ENCODE results near the gene C2orf69. TPM values are rescaled to one million over a fixed set of nuclear protein-coding genes. Genes with fewer than 3 reads are reported as not detected.

C2orf69 gene
- total and polyA plus RNA-seq, 2 donors from 2014 or later, result 4.9 to 11.5 TPM

- FAIRE-seq (no peak), DNase-seq (no peak)
- Histone ChIP-seq H3K36me3 (ENCODE audit: control insufficient read depth in 2 of 3, insufficient read depth in 3 of 3, low read length in 3 of 3) (peaks cover 8 to 28% (median 17%) of the 10 kb centered on the region in 3 donors), H3K4me1 (ENCODE audit: control insufficient read depth in 2 of 3, insufficient read depth in 2 of 3, low read depth in 1 of 3, low read length in 3 of 3) (peaks cover 0 to 2% (median 0%) of the 10 kb centered on the region in 3 donors), H3K9ac (ENCODE audit: low read length in 3 of 3) (no peak overlapping the region), H3K9me3 (ENCODE audit: control insufficient read depth in 2 of 3, insufficient read depth in 1 of 3, low read length in 3 of 3) (no peaks in the 10 kb centered on the region), H3K4me3 (ENCODE audit: low read length in 3 of 3) (no peak overlapping the region), H3K27ac (ENCODE audit: low read depth in 2 of 2, low read length in 2 of 2) (no peak overlapping the region), H3K27me3 (ENCODE audit: control insufficient read depth, insufficient read depth, low read length) (no peaks in the 10 kb centered on the region)
- TF ChIP-seq CTCF (IDR thresholded peaks at IDR 0.05; ENCODE audit: borderline replicate concordance, extremely low read depth, insufficient read depth), result no peak
- intact Hi-C loops (cut with DNase I), result no loop called here
These were observed 35.1 kb downstream of the C2orf69 start for GRCh38 chr2:199946196-199946595.

- FAIRE-seq (no peak), DNase-seq (no peak)
- H3K4me3 ChIP-seq (ENCODE audit: low read length in 3 of 3), result no peak overlapping the region
- H3K27me3 ChIP-seq (ENCODE audit: control insufficient read depth, insufficient read depth, low read length), result no peaks in the 10 kb centered on the region
- H3K27ac ChIP-seq (ENCODE audit: low read depth in 2 of 2, low read length in 2 of 2), result no peak overlapping the region
- no peak overlapping the region for H3K9ac ChIP-seq (ENCODE audit: low read length in 3 of 3)
- H3K4me1 ChIP-seq (ENCODE audit: control insufficient read depth in 2 of 3, insufficient read depth in 2 of 3, low read depth in 1 of 3, low read length in 3 of 3), result peaks cover 0 to 2% (median 0%) of the 10 kb centered on the region in 3 donors
- peaks cover 8 to 28% (median 17%) of the 10 kb centered on the region in 3 donors for H3K36me3 ChIP-seq (ENCODE audit: control insufficient read depth in 2 of 3, insufficient read depth in 3 of 3, low read length in 3 of 3)
- TF ChIP-seq CTCF (IDR thresholded peaks at IDR 0.05; ENCODE audit: borderline replicate concordance, extremely low read depth, insufficient read depth), result no peak
- intact Hi-C loops (cut with DNase I), result no loop called here
- H3K9me3 ChIP-seq (ENCODE audit: control insufficient read depth in 2 of 3, insufficient read depth in 1 of 3, low read length in 3 of 3), result no peaks in the 10 kb centered on the region
These were observed 35.7 kb downstream of the C2orf69 start for GRCh38 chr2:199946836-199947235.

- Histone ChIP-seq H3K4me3 (ENCODE audit: low read length in 3 of 3) (no peak overlapping the region), H3K36me3 (ENCODE audit: control insufficient read depth in 2 of 3, insufficient read depth in 3 of 3, low read length in 3 of 3) (peaks cover 3 to 18% (median 10%) of the 10 kb centered on the region in 3 donors), H3K9ac (ENCODE audit: low read length in 3 of 3) (no peak overlapping the region), H3K27ac (ENCODE audit: low read depth in 2 of 2, low read length in 2 of 2) (no peak overlapping the region), H3K27me3 (ENCODE audit: control insufficient read depth, insufficient read depth, low read length) (no peaks in the 10 kb centered on the region), H3K9me3 (ENCODE audit: control insufficient read depth in 2 of 3, insufficient read depth in 1 of 3, low read length in 3 of 3) (no peaks in the 10 kb centered on the region), H3K4me1 (ENCODE audit: control insufficient read depth in 2 of 3, insufficient read depth in 2 of 3, low read depth in 1 of 3, low read length in 3 of 3) (peaks cover 0 to 4% (median 0%) of the 10 kb centered on the region in 3 donors)
- DNase-seq, result no peak
- intact Hi-C loops (cut with DNase I), result no loop called here
- TF ChIP-seq CTCF (IDR thresholded peaks at IDR 0.05; ENCODE audit: borderline replicate concordance, extremely low read depth, insufficient read depth), result no peak
- FAIRE-seq, result no peak
These were observed 39.3 kb downstream of the C2orf69 start for GRCh38 chr2:199950396-199950795.

- no peak for TF ChIP-seq CTCF (IDR thresholded peaks at IDR 0.05; ENCODE audit: borderline replicate concordance, extremely low read depth, insufficient read depth)
These were observed 39.9 kb downstream of the C2orf69 start for GRCh38 chr2:199951023-199951422.

More at GRCh38 chr2:199951023-199951422, 39.9 kb downstream of the C2orf69 start:
- Histone ChIP-seq H3K4me3 (ENCODE audit: low read length in 3 of 3) (no peak overlapping the region), H3K36me3 (ENCODE audit: control insufficient read depth in 2 of 3, insufficient read depth in 3 of 3, low read length in 3 of 3) (peaks cover 3 to 12% (median 9%) of the 10 kb centered on the region in 3 donors), H3K9me3 (ENCODE audit: control insufficient read depth in 2 of 3, insufficient read depth in 1 of 3, low read length in 3 of 3) (no peaks in the 10 kb centered on the region), H3K4me1 (ENCODE audit: control insufficient read depth in 2 of 3, insufficient read depth in 2 of 3, low read depth in 1 of 3, low read length in 3 of 3) (peaks cover 0 to 4% (median 0%) of the 10 kb centered on the region in 3 donors), H3K9ac (ENCODE audit: low read length in 3 of 3) (no peak overlapping the region), H3K27ac (ENCODE audit: low read depth in 2 of 2, low read length in 2 of 2) (no peak overlapping the region), H3K27me3 (ENCODE audit: control insufficient read depth, insufficient read depth, low read length) (no peaks in the 10 kb centered on the region)
- peak; percentile 54 for FAIRE-seq
- no peak for DNase-seq
- intact Hi-C loops (cut with DNase I), result no loop called here
